Esophagus muscularis mucosa (tissue), 4 donors: ENCODE measurements around the gene ZBTB11.

Experiments used
- CTCF ChIP-seq, 3 experiments: fragments of 200-600 bp in 2 of 3; fragments of 450-650 bp in 1 of 3; sonication (generic) in 2 of 3; IDR thresholded peaks; one replicate each; pipeline ENCODE4 v1.5.1; 2017 to 2019; ENCODE audit warnings: antibody characterized with exemption in 3 of 3, mild to moderate bottlenecking in 2 of 3, moderate library complexity in 1 of 3
- EP300 ChIP-seq: sonication (generic); formaldehyde crosslinking; IDR thresholded peaks from one replicate; pipeline ENCODE4 v1.6.1; 2017; ENCODE audit warnings: antibody characterized with exemption
- POLR2A ChIP-seq: fragments of 450-650 bp; IDR thresholded peaks from one replicate; pipeline ENCODE4 v1.6.1; 2017; ENCODE audit warnings: antibody characterized with exemption, moderate library complexity, mild to moderate bottlenecking, low read depth
- POLR2AphosphoS5 ChIP-seq, 2 donors: sonication (generic); formaldehyde crosslinking; IDR thresholded peaks; one replicate each; pipeline ENCODE4 v1.6.1; 2017; ENCODE audit warnings: antibody characterized with exemption in 2 of 2

GRCh38 chr3:101643861-101644613, 32.9 kb downstream of the ZBTB11 start:
- TF ChIP-seq CTCF (IDR thresholded peaks at IDR 0.05) (no peak), POLR2A (no peak), EP300 (no peak), POLR2AphosphoS5 (IDR thresholded peaks at IDR 0.05) (no peak)
